HG02885 (cell line): ENCODE results near the gene PLEKHD1.
A peak's percentile ranks its signal among the peaks of the same experiment; 100 is the strongest.
"Not testable (repeated sequence)": the region's sequence is repeated elsewhere in the genome, so short reads cannot be mapped to it uniquely, and the experiment has no call there.

Experiments used
- ATAC-seq: cut with Tn5 transposase; IDR thresholded peaks from one replicate; pipeline ENCODE4 v1.9.1; 2021; ENCODE audit warnings: mild to moderate bottlenecking; ENCODE audit not compliant: unreplicated experiment, poor library complexity

Gene PLEKHD1

GRCh38 chr14:69484444-69485314 lies at the start of gene PLEKHD1:
TSS of gene PLEKHD1 (plus strand) at chr14:69484728. CDS start at chr14:69484966, 238 bp downstream.
- no peak for ATAC-seq

- no peak for ATAC-seq
These were observed 44.8 kb upstream of the PLEKHD1 start for GRCh38 chr14:69439521-69440270.

- peak; percentile 72 for ATAC-seq
These were observed 42.6 kb upstream of the PLEKHD1 start for GRCh38 chr14:69441948-69442347.

DNA sequence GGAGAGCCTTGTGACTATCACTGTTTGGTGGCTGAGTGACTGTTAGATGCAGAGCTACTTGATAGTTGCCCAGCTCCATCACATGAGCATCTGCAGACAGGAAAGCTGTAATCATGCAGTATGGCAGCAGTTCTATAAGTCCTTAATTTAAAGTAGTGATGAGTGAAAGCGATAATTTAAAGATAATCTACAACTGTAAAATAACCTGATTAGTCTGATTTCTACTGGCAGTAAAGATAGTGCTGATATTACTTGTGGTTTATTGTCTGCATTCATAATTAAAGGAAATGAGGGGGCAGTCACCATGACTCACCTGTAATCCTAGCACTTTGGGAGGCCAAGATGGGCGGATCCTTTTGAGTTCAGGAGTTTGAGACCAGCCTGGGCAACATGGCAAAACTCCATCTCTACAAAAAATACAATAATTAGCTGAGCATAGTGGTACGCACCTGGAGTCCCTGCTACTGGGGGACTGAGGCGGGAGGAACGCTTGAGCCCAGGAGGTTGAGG lies 41.2 kb upstream of the PLEKHD1 start:
- ATAC-seq, result no peak

GRCh38 chr14:69449216-69449615 lies 35.3 kb upstream of the PLEKHD1 start:
- no peak for ATAC-seq

- no peak for ATAC-seq
These were observed 32.6 kb upstream of the PLEKHD1 start for GRCh38 chr14:69451941-69452340.

DNA sequence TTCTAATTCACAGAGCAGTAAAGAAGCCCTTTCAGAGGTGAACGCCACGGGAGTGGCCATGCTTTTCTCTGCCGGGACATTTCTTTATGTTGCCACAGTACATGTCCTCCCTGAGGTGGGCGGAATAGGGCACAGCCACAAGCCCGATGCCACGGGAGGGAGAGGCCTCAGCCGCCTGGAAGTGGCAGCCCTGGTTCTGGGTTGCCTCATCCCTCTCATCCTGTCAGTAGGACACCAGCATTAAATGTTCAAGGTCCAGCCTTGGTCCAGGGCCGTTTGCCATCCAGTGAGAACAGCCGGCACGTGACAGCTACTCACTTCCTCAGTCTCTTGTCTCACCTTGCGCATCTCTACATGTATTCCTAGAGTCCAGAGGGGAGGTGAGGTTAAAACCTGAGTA lies 26.2 kb upstream of the PLEKHD1 start:
- no peak for ATAC-seq

- ATAC-seq, result no peak
These were observed 25.4 kb upstream of the PLEKHD1 start for GRCh38 chr14:69459122-69459521.

GRCh38 chr14:69460093-69460701 lies 24.3 kb upstream of the PLEKHD1 start:
- ATAC-seq, result no peak

- ATAC-seq, result no peak
These were observed 20.1 kb upstream of the PLEKHD1 start for GRCh38 chr14:69464379-69464778.

GRCh38 chr14:69464829-69465228 lies 19.7 kb upstream of the PLEKHD1 start:
- ATAC-seq, result no peak

DNA sequence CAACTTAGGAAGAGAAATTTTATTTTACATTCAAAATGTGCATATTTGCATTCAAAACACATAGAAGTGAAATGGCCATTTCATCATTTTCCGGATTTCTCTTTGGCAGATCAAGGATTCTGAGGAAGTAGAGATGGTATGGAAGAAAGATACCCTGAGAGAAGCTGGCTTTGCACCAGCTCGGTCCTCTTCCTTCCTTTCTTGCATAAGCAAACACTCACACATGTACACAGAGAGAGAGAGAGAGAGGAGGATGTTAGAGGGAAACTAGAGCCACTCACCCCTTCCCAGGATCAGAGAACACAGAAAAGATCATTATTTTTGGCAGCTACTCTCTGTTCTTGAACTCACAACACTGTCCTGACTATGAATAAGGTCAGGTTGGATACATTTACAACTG lies 15.6 kb upstream of the PLEKHD1 start:
- ATAC-seq, result no peak

GRCh38 chr14:69471436-69471835 lies 13.1 kb upstream of the PLEKHD1 start:
- no peak for ATAC-seq

GRCh38 chr14:69471916-69472315 lies 12.6 kb upstream of the PLEKHD1 start:
- no peak for ATAC-seq

GRCh38 chr14:69473260-69473659 lies 11.3 kb upstream of the PLEKHD1 start:
- no peak for ATAC-seq

GRCh38 chr14:69473946-69474345 lies 10.6 kb upstream of the PLEKHD1 start:
- no peak for ATAC-seq

DNA sequence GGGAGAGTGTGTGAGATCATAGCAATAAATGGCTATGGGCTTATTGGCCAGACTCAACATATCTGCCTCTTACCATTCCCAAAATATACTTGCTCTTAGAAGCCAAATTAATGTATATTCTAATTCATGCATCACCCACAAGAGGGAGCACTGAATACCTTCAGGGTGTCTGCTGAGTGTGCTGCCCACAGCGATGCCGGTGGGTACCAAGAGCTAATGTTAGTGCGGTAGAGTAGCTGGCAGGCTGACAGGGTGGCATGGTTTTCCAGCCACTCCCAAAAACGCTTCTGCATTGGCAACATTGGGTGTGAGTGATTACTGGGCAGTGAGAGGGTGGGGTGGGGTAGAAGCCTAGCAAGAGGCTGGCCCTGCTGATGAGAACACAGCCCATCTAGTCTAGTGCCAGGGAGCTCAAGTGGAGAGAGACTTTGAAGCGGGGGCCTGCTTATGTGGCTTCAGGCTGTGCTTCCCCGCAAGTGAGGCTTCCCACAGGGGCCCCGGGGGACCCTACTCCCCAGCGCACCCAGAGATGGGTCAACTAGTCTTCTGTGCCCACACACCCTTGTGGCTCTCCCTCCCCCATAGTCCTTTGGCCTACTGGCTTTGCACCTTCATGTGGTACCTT lies 9.2 kb upstream of the PLEKHD1 start:
- ATAC-seq, result no peak

DNA sequence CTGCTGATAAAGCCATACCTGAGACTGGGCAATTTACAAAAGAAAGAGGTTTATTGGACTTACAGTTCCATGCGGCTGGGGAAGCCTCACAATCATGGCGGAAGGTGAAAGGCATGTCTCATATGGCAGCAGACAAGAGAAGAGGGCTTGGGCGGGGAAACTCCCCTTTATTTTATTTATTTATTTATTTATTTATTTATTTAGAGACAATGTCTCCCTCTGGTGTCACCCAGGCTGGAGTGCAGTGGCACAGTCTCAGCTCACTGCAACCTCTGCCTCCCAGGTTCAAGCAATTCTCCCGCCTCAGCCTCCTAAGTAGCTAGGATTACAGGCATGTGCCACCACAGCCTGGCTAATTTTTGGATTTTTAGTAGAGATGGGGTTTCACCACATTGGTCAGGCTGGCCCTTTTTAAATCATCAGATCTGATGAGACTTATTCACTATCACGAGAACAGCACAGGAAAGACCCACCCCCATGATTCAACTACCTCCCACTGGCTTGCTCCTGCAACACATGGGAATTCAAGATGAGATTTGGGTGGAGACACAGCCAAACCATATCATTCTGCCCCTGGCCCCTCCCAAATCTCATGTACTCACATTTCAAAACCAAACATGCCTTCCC lies 7.6 kb upstream of the PLEKHD1 start:
- ATAC-seq, result not testable (repeated sequence)

DNA sequence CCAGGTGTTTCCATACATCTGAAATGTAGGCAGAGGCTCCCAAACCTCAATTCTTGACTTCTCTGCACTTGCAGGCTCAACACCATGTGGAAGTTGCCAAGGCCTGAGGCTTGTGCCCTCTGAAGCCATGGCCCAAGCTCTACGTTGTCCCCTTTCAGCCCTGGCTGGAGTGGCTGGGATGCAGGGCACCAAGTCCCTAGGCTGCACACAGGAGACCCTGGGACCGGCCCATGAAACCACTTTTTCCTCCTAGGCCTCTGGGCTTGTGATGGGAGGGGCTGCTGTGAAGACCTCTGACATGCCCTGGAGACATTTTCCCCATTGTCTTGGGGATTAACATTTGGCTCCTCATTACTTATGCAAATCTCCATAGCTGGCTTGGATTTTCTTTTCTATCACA lies 6.5 kb upstream of the PLEKHD1 start:
- ATAC-seq, result not testable (repeated sequence)

DNA sequence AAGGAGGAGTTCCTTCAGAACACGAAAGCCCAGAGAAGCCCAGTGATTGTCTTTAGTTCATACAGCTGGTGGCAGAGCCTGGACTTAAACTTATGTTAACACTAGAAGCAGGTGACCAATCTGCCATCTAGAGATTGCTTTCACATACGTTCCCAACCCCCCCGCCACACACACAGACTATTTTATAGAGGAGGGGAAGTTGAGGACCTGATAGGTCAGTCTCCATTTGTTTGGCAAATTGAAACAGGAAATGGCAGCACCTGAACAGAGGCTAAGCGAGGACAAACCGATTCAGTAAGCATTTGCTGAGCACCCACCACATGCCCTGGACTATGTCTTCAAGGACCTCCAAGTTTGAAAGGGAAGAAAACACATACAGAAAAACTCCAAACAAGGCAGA lies 4.8 kb upstream of the PLEKHD1 start:
- ATAC-seq, result no peak
